Measurements from ENCODE around the gene TCF7L1.
"Not testable (repeated sequence)": the region's sequence is repeated elsewhere in the genome, so short reads cannot be mapped to it uniquely, and the experiment has no call there.

TCF7L1 gene

GRCh38 chr2:85330839-85331636, 197.8 kb downstream of the TCF7L1 start:
- no peak for TF ChIP-seq CTCF (IDR thresholded peaks at IDR 0.05; ENCODE audit: borderline replicate concordance, insufficient read depth, low read depth, low read length)
- no peak overlapping the region for H3K4me3 ChIP-seq (ENCODE audit: low read depth, low read length)

GRCh38 chr2:85333877-85334276, 200.7 kb downstream of the TCF7L1 start:
- not testable (repeated sequence) for H3K4me3 ChIP-seq (ENCODE audit: low read depth, low read length)

GRCh38 chr2:85334928-85335327, 201.7 kb downstream of the TCF7L1 start:
- no peak overlapping the region for H3K4me3 ChIP-seq (ENCODE audit: low read depth, low read length)
- no peak for TF ChIP-seq CTCF (IDR thresholded peaks at IDR 0.05; ENCODE audit: borderline replicate concordance, insufficient read depth, low read depth, low read length)

DNA sequence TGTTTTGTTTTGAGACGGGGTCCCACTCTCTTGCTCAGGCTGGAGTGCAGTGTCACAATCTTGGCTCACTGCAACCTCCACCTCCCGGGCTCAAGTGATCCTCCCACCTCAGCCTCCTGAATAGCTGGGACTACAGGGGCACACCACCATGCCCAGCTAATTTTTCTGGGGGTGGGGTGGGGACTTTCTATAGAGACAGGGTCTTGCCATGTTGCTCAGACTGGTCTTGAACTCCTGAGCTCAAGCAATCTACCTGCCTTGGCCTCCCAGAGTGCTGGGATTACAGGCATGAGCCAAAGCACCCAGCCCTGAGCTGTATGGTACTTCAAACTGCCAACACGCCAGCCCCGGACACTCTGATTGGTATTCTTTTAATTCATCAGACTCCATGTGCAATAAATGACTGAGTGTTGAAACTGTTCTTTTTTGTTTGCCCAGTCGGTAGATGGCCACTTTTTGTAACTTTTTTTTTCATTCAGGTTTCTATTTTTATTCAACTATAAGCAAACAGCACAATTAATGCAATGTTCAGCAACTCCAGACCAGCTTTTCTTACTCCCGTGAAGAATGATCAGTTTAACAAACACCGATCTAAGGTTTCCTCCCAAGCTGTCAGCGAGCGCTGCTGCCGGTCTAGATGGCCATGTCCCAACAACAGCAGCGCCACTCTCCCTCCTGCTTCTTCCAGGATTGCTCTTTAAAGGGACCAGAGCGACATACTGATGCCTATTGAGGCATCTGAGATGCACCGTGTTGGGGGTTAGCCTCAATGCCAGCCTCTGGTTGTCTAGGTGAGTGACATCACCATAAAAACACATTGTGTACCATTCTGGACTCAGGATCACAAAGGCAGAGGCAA, 207.1 kb downstream of the TCF7L1 start:
- no peak for TF ChIP-seq CTCF (IDR thresholded peaks at IDR 0.05; ENCODE audit: borderline replicate concordance, insufficient read depth, low read depth, low read length)
- H3K4me3 ChIP-seq (ENCODE audit: low read depth, low read length), result no peak overlapping the region

- no peak overlapping the region for H3K4me3 ChIP-seq (ENCODE audit: low read depth, low read length)
- no peak for TF ChIP-seq CTCF (IDR thresholded peaks at IDR 0.05; ENCODE audit: borderline replicate concordance, insufficient read depth, low read depth, low read length)
These were observed 208.3 kb downstream of the TCF7L1 start for GRCh38 chr2:85341269-85342029.

- no peak overlapping the region for H3K4me3 ChIP-seq (ENCODE audit: low read depth, low read length)
- TF ChIP-seq CTCF (IDR thresholded peaks at IDR 0.05; ENCODE audit: borderline replicate concordance, insufficient read depth, low read depth, low read length), result no peak
These were observed 209.0 kb downstream of the TCF7L1 start for GRCh38 chr2:85342156-85342555.

DNA sequence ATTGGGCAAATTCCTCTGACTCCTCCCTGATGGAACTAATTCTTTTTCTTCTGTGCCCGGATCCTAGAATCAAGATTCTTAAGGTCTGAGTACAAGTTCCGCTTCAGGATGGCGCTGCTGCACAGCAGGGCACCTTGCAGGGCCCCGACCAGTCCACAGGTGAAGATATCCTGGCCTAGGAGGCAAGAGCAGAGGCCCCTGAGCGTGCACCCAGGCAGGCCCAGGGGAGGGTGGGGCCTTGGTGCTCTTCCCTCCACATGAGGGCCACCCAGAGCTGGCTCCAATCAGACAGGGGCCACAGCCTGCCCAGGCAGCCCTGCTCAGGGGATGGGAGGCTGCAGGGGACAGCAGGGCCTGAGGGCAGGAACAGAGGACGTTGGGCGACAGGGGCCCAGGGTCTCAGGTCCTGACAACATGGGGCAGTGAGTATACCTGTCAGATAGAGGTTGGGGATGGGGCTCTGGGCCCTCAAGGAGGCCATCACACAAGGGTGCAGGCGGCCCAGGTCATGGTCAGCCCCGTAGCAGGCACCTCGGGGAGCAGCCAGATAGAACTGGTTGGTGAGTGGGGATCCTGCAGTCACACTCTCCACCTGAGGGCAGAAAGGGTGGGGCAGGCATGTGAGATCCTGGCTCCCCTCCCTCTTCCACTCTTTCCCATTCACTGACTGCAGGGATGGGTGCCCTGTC, 210.2 kb downstream of the TCF7L1 start:
- H3K4me3 ChIP-seq (ENCODE audit: low read depth, low read length), result not testable (repeated sequence)
